Neural cell (in vitro differentiated cells): Measurements from ENCODE around the gene SLC12A3. TPM values are rescaled to one million over a fixed set of nuclear protein-coding genes. Genes with fewer than 3 reads are reported as not detected.

ENCODE experiments used
- H2AFZ ChIP-seq: fragments of 200-600, 300-800 bp; sonication (generic), shearing (Covaris generic); 2 replicates; pipeline ENCODE4 v1.6.0; 2014; ENCODE audit warnings: low read depth, mild to moderate bottlenecking, antibody characterized with exemption, low read length, moderate library complexity
- H3F3A ChIP-seq: fragments of 200-600 bp; shearing (Covaris generic); 2 replicates; pipeline ENCODE4 v1.6.1; 2016; ENCODE audit warnings: mild to moderate bottlenecking, moderate library complexity, mixed read lengths, antibody characterized with exemption, low read length; ENCODE audit not compliant: insufficient read depth, poor library complexity, severe bottlenecking
- H3K27ac ChIP-seq: fragments of 200-600, 300-800 bp; sonication (generic), shearing (Covaris generic); 2 replicates; pipeline ENCODE4 v1.5.1; 2014; ENCODE audit warnings: mild to moderate bottlenecking, low read length, moderate library complexity
- H3K27me3 ChIP-seq: fragments of 300-800, 200-600 bp; sonication (generic), shearing (Covaris generic); 2 replicates; pipeline ENCODE4 v1.6.0; 2014; ENCODE audit warnings: mild to moderate bottlenecking, low read depth, low read length, moderate library complexity; ENCODE audit not compliant: insufficient read depth
- H3K36me3 ChIP-seq: fragments of 300-800, 200-600 bp; sonication (generic), shearing (Covaris generic); 2 replicates; pipeline ENCODE4 v1.5.1; 2014; ENCODE audit warnings: mild to moderate bottlenecking, antibody characterized with exemption, low read length, moderate library complexity; ENCODE audit not compliant: insufficient read depth
- H3K4me2 ChIP-seq: fragments of 300-800, 200-600 bp; sonication (generic), shearing (Covaris generic); 2 replicates; pipeline ENCODE4 v1.6.0; 2014; ENCODE audit warnings: mild to moderate bottlenecking, low read length
- H3K4me3 ChIP-seq: fragments of 300-800, 200-600 bp; sonication (generic), shearing (Covaris generic); 2 replicates; pipeline ENCODE4 v1.5.1; 2014; ENCODE audit warnings: mild to moderate bottlenecking, low read length, moderate library complexity
- H3K79me2 ChIP-seq: fragments of 200-600 bp; shearing (Covaris generic); replicated peaks from 2 replicates; pipeline ENCODE4 v1.6.0; 2014; ENCODE audit warnings: mild to moderate bottlenecking, low read length, moderate library complexity; ENCODE audit not compliant: insufficient read depth
- H3K9ac ChIP-seq: fragments of 300-800, 200-600 bp; sonication (generic), shearing (Covaris generic); 2 replicates; pipeline ENCODE4 v1.6.1; 2016; ENCODE audit warnings: mild to moderate bottlenecking, low read length, mixed read lengths
- H3K9me2 ChIP-seq: fragments of 200-600 bp; shearing (Covaris generic); 2 replicates; pipeline ENCODE4 v1.6.1; 2016; ENCODE audit warnings: mild to moderate bottlenecking, low read length, mixed read lengths; ENCODE audit not compliant: insufficient read depth
- H3K9me3 ChIP-seq: fragments of 200-600, 300-800 bp; sonication (generic), shearing (Covaris generic); 2 replicates; pipeline ENCODE4 v1.6.1; 2016; ENCODE audit warnings: mild to moderate bottlenecking, mixed run types, low read length, moderate library complexity, mixed read lengths
- H4K20me1 ChIP-seq: fragments of 200-600 bp; shearing (Covaris generic); 2 replicates; pipeline ENCODE4 v1.6.1; 2016; ENCODE audit warnings: mild to moderate bottlenecking, mixed run types; ENCODE audit not compliant: insufficient read depth
- CTCF ChIP-seq: fragments of 450-650 bp; IDR thresholded peaks from 2 replicates; pipeline ENCODE4 v1.5.1; 2014; ENCODE audit warnings: antibody characterized with exemption, mild to moderate bottlenecking, moderate library complexity; ENCODE audit not compliant: poor library complexity, severe bottlenecking
- EP300 ChIP-seq: fragments of 450-650 bp; conservative IDR thresholded peaks from 2 replicates; pipeline ENCODE4 v1.6.1; 2014; ENCODE audit warnings: antibody characterized with exemption, mild to moderate bottlenecking, moderate library complexity; ENCODE audit not compliant: poor library complexity, severe bottlenecking
- EZH2 ChIP-seq: fragments of 200-600, 300-800 bp; shearing (Covaris generic), sonication (generic); IDR thresholded peaks from 2 replicates; pipeline ENCODE4 v1.6.1; 2014; ENCODE audit warnings: antibody characterized with exemption, low read length, borderline replicate concordance, mild to moderate bottlenecking; ENCODE audit not compliant: insufficient read depth, poor library complexity, severe bottlenecking
- MXI1 ChIP-seq: fragments of 450-650 bp; conservative IDR thresholded peaks from 2 replicates; pipeline ENCODE4 v1.6.1; 2014; ENCODE audit warnings: antibody characterized with exemption, mild to moderate bottlenecking; ENCODE audit not compliant: poor library complexity, severe bottlenecking
- POLR2AphosphoS5 ChIP-seq: IDR thresholded peaks from 2 replicates; pipeline ENCODE4 v1.6.1; 2012
- RAD21 ChIP-seq: fragments of 450-650 bp; conservative IDR thresholded peaks from 2 replicates; pipeline ENCODE4 v1.6.1; 2014; ENCODE audit warnings: antibody characterized with exemption, mild to moderate bottlenecking, moderate library complexity
- REST ChIP-seq: IDR thresholded peaks from 2 replicates; pipeline ENCODE4 v1.6.1; 2012; ENCODE audit warnings: borderline replicate concordance
- SMC3 ChIP-seq: fragments of 450-650 bp; conservative IDR thresholded peaks from 2 replicates; pipeline ENCODE4 v1.6.1; 2014; ENCODE audit warnings: antibody characterized with exemption, mild to moderate bottlenecking, moderate library complexity; ENCODE audit not compliant: poor library complexity
- TAF1 ChIP-seq: IDR thresholded peaks from 2 replicates; pipeline ENCODE4 v1.6.1; 2012; ENCODE audit warnings: low read depth
- polyA plus RNA-seq: library from polyadenylated mRNA; depleted of rRNA; stranded (reverse); fragments of >200 nt; gene quantifications from 2 replicates; pipeline ENCODE4 v1.2.3, GENCODE V29; 2014

The SLC12A3 gene
- polyA plus RNA-seq, 1 donor from 2014 or later, result 0.09 TPM

GRCh38 chr16:56903866-56904265, 38.9 kb downstream of the SLC12A3 start:
- Histone ChIP-seq H3K4me2 (no peak overlapping the region), H3K36me3 (no peaks in the 10 kb centered on the region), H3K27ac (no peak overlapping the region), H3K9me2 (no peaks in the 10 kb centered on the region), H3F3A (no peaks in the 10 kb centered on the region), H3K4me3 (no peak overlapping the region), H3K9me3 (no peaks in the 10 kb centered on the region), H3K27me3 (no peaks in the 10 kb centered on the region), H3K79me2 (no peaks in the 10 kb centered on the region), H4K20me1 (no peaks in the 10 kb centered on the region), H2AFZ (no peak overlapping the region), H3K9ac (no peak overlapping the region)
- no peak for TF ChIP-seq TAF1
- no peak for TF ChIP-seq POLR2AphosphoS5
- no peak for TF ChIP-seq REST
- no peak for TF ChIP-seq MXI1
- no peak for TF ChIP-seq SMC3
- no peak for TF ChIP-seq EZH2
- TF ChIP-seq EP300, result no peak
- no peak for TF ChIP-seq RAD21
- no peak for TF ChIP-seq CTCF

GRCh38 chr16:56907401-56907800, 42.4 kb downstream of the SLC12A3 start:
- no peaks in the 10 kb centered on the region for H3K27me3 ChIP-seq
- no peaks in the 10 kb centered on the region for H3K79me2 ChIP-seq
- no peaks in the 10 kb centered on the region for H3K9me2 ChIP-seq
- H2AFZ ChIP-seq, result no peak overlapping the region
- no peaks in the 10 kb centered on the region for H3K9me3 ChIP-seq
- H3F3A ChIP-seq, result no peaks in the 10 kb centered on the region
- H3K9ac ChIP-seq, result no peak overlapping the region
- no peaks in the 10 kb centered on the region for H4K20me1 ChIP-seq
- H3K4me2 ChIP-seq, result no peak overlapping the region
- H3K27ac ChIP-seq, result no peak overlapping the region
- H3K4me3 ChIP-seq, result no peak overlapping the region
- TF ChIP-seq EZH2, result no peak
- TF ChIP-seq CTCF, result no peak
- no peak for TF ChIP-seq SMC3
- no peak for TF ChIP-seq MXI1
- TF ChIP-seq RAD21, result no peak
- no peak for TF ChIP-seq TAF1
- no peak for TF ChIP-seq REST
- no peak for TF ChIP-seq EP300
- TF ChIP-seq POLR2AphosphoS5, result no peak
- no peaks in the 10 kb centered on the region for H3K36me3 ChIP-seq
